GM12872 (cell line): ENCODE results near the gene EPHB2.

Experiments
- CTCF ChIP-seq: IDR thresholded peaks from 3 replicates; pipeline ENCODE4 v1.5.1; 2011; ENCODE audit warnings: low read depth, mild to moderate bottlenecking, low read length, moderate library complexity; ENCODE audit not compliant: insufficient read depth

The EPHB2 gene

GRCh38 chr1:22794647-22795365, 84.2 kb downstream of the EPHB2 start:
- no peak for TF ChIP-seq CTCF

- TF ChIP-seq CTCF = no peak
These were observed 84.7 kb downstream of the EPHB2 start for GRCh38 chr1:22795366-22795714.

- no peak for TF ChIP-seq CTCF
These were observed 86.0 kb downstream of the EPHB2 start for GRCh38 chr1:22796642-22797041.

GRCh38 chr1:22798083-22798482, 87.4 kb downstream of the EPHB2 start:
- TF ChIP-seq CTCF = no peak

- no peak for TF ChIP-seq CTCF
These were observed 89.3 kb downstream of the EPHB2 start for GRCh38 chr1:22799971-22800370.

- TF ChIP-seq CTCF = no peak
These were observed 90.0 kb downstream of the EPHB2 start for GRCh38 chr1:22800629-22801028.

- TF ChIP-seq CTCF = no peak
These were observed 90.7 kb downstream of the EPHB2 start for GRCh38 chr1:22801347-22801746.
